HG02588 (cell line): ENCODE measurements around the gene SIPA1L2.

Experiments used
- ATAC-seq: cut with Tn5 transposase; IDR thresholded peaks from one replicate; pipeline ENCODE4 v1.9.1; 2021; ENCODE audit warnings: mild to moderate bottlenecking, moderate library complexity; ENCODE audit not compliant: unreplicated experiment

SIPA1L2 gene

GRCh38 chr1:232630047-232630893 is at the start of gene SIPA1L2:
SIPA1L2 (minus strand) TSS chr1:232630133; CDS start chr1:232515339, 114,794 bp downstream.
- ATAC-seq, result peak; percentile 98

GRCh38 chr1:232678185-232678886 is 48.4 kb upstream of the SIPA1L2 start:
- no peak for ATAC-seq

GRCh38 chr1:232676307-232676706 is 46.4 kb upstream of the SIPA1L2 start:
- no peak for ATAC-seq

GRCh38 chr1:232675898-232676297 is 46.0 kb upstream of the SIPA1L2 start:
- no peak for ATAC-seq

GRCh38 chr1:232675260-232675659 is 45.3 kb upstream of the SIPA1L2 start:
- no peak for ATAC-seq

GRCh38 chr1:232673256-232673655 is 43.3 kb upstream of the SIPA1L2 start:
- no peak for ATAC-seq

GRCh38 chr1:232669981-232670747 is 40.2 kb upstream of the SIPA1L2 start:
- no peak for ATAC-seq

GRCh38 chr1:232667778-232668165 is 37.8 kb upstream of the SIPA1L2 start:
- ATAC-seq, result no peak

- ATAC-seq, result no peak
These were observed 37.3 kb upstream of the SIPA1L2 start for GRCh38 chr1:232667094-232667777.

- no peak for ATAC-seq
These were observed 35.2 kb upstream of the SIPA1L2 start for GRCh38 chr1:232664844-232665777.

GRCh38 chr1:232662910-232663309 is 33.0 kb upstream of the SIPA1L2 start:
- no peak for ATAC-seq

- ATAC-seq, result no peak
These were observed 28.5 kb upstream of the SIPA1L2 start for GRCh38 chr1:232658386-232658785.

GRCh38 chr1:232657426-232658005 is 27.6 kb upstream of the SIPA1L2 start:
- ATAC-seq, result no peak

- ATAC-seq, result peak; percentile 8
These were observed 25.8 kb upstream of the SIPA1L2 start for GRCh38 chr1:232655746-232656085.

GRCh38 chr1:232655028-232655745 is 25.3 kb upstream of the SIPA1L2 start:
- peak; percentile 65 for ATAC-seq

- ATAC-seq, result no peak
These were observed 23.9 kb upstream of the SIPA1L2 start for GRCh38 chr1:232653789-232654188.

- ATAC-seq, result no peak
These were observed 20.9 kb upstream of the SIPA1L2 start for GRCh38 chr1:232650845-232651244.

GRCh38 chr1:232650418-232650817 is 20.5 kb upstream of the SIPA1L2 start:
- ATAC-seq, result no peak

- ATAC-seq, result no peak
These were observed 18.4 kb upstream of the SIPA1L2 start for GRCh38 chr1:232648316-232648715.
